Parietal lobe (tissue), 1 donor: ENCODE measurements around the gene MSL1. TPM values are rescaled to one million over a fixed set of nuclear protein-coding genes. Genes with fewer than 3 reads are reported as not detected.

Experiments
- total RNA-seq: library from RNA; depleted of rRNA; stranded (reverse); fragments of >200 nt; gene quantifications from one replicate; pipeline ENCODE4 v1.2.3, GENCODE V29; 2014

Gene MSL1, protein sequence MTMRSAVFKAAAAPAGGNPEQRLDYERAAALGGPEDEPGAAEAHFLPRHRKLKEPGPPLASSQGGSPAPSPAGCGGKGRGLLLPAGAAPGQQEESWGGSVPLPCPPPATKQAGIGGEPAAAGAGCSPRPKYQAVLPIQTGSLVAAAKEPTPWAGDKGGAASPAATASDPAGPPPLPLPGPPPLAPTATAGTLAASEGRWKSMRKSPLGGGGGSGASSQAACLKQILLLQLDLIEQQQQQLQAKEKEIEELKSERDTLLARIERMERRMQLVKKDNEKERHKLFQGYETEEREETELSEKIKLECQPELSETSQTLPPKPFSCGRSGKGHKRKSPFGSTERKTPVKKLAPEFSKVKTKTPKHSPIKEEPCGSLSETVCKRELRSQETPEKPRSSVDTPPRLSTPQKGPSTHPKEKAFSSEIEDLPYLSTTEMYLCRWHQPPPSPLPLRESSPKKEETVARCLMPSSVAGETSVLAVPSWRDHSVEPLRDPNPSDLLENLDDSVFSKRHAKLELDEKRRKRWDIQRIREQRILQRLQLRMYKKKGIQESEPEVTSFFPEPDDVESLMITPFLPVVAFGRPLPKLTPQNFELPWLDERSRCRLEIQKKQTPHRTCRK
- total RNA-seq = 106 TPM

DNA sequence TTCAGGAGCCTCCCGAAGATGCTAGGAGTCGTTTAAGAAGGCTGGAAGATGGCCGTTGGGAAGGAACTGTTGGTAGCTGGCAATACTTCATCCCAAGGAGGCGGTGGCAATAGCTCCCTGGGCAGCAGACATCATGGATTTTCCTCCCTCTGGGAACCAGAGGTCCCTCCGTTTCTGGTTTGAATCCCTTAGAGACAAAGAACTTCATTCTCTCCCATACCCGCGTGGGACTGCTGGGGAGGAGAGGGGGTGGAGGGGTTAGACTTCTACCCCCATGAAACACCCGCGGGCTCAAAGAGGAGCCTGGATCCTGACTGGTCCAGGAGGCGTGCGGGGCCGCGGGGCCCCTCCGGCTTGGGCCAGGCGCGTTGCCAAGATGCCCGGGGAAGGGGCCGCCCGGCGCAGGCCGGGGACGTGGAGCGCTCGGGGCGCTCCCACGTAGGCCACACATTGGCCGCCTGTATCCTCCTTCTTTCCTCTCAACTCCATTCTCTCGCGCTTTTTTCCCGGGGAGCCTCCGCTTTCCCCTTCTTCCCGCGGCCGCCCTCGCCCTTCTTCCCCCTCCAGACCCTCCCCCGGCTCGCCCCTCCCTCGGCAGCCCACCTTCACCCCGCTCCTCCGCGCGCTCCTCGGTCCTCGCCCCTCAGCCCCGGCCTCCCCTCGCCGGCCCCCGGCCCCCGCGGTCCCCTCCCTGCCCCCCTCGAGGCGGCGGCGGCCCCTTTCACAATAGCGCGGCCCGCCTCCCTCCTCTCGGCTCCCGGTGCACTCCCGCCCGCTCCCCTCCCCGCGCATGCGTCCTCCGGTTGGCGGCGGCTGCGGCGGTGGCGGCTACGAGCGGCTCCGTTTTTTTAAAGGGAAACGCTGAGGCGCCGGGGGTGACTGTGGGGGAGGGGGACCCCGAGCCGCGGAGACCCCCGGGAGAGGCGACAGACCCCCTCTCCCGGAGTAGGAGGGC is at the start of gene MSL1:
Gene MSL1, plus strand, starts transcription at position 791 of the 955 bp plus-strand sequence. CDS start 642 bp downstream, outside the sequence.

DNA sequence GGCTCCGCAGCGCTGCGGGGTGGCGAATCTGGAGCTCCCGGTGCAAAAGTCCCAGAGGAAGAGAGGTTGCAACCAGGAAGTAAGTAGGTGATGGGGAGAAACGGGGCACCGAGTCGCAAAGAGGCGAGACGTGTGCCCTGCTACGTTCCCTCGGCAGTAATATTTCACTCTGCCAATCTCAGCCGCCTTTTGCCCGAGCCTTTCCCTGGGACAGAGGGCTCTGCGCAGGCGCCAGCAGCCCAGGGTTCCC is 21.4 kb upstream of the MSL1 start, which contains the start of gene NR1D1:
Gene NR1D1, minus strand, starts transcription at position 171 of the 250 bp plus-strand sequence. CDS start 495 bp downstream, outside the sequence.

DNA sequence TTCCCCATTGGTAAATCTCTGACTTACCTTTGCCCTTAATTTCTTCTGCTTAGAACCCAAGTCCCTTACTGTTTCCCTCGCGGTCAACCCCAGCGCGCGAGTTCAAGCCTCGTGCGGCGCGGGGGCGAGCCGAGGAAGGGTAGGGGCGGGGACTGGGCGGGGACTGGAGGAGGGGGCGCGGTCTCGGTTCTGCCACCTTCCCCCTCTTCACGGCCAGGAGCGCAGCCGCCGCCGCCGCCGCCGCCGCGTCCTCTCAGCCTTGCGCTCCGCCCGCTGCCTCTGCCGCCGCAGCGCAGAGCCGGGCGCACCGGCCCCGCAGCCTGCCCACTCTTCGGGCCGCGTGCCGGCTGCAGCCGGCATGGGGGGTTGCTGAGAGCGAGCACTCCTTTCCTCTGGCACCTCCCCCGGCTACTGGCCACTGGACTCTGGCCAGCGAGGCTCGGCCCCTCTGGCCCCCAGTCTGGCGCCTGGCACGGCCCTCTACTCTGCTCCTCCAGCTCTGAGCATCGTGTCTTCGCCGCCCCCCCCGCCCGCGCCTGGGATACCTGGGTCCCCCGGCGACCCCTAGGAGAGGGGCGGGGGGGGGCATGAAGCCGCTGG is 55.6 kb downstream of the MSL1 start, which contains the start of gene RAPGEFL1:
Gene RAPGEFL1, plus strand, starts transcription at position 196 of the 600 bp plus-strand sequence. Its CDS starts 392 bp downstream, at position 588.

Other genes starting within 250 kb of the MSL1 start
- 27.2 TPM for gene GSDMB, start 203.3 kb upstream of the MSL1 start, total RNA-seq
- 62.6 TPM for gene ORMDL3, start 194.4 kb upstream of the MSL1 start, total RNA-seq
- gene LRRC3C, start 194.2 kb upstream of the MSL1 start, total RNA-seq = not detected
- not detected for gene GSDMA, start 159.0 kb upstream of the MSL1 start, total RNA-seq
- gene PSMD3, start 141.2 kb upstream of the MSL1 start, total RNA-seq = 69.5 TPM
- gene CSF3, start 106.5 kb upstream of the MSL1 start, total RNA-seq = not detected
- gene MED24, start 67.6 kb upstream of the MSL1 start, total RNA-seq = 136 TPM
- 132 TPM for gene THRA, start 59.0 kb upstream of the MSL1 start, total RNA-seq
- gene NR1D1, start 21.4 kb upstream of the MSL1 start, total RNA-seq = 1.9 TPM
- gene CASC3, start 18.6 kb downstream of the MSL1 start, total RNA-seq = 63.9 TPM
- gene RAPGEFL1, start 55.5 kb downstream of the MSL1 start, total RNA-seq = 29.7 TPM
- gene WIPF2, start 97.3 kb downstream of the MSL1 start, total RNA-seq = 16.3 TPM
- gene CDC6, start 165.9 kb downstream of the MSL1 start, total RNA-seq = 4.4 TPM
- gene RARA, start 187.2 kb downstream of the MSL1 start, total RNA-seq = 9.7 TPM
- gene GJD3, start 242.8 kb downstream of the MSL1 start, total RNA-seq = not detected